Daoy (cell line): Measurements from ENCODE around the gene LILRB1. TPM values are rescaled to one million over a fixed set of nuclear protein-coding genes. Genes with fewer than 3 reads are reported as not detected.
"Not testable (repeated sequence)": the region's sequence is repeated elsewhere in the genome, so short reads cannot be mapped to it uniquely, and the experiment has no call there.

Source experiments
- DNase-seq: peaks from one replicate; pipeline ENCODE4 v3.0.0-alpha.2; 2015; ENCODE audit warnings: low read depth
- total RNA-seq: library from RNA; depleted of rRNA; stranded (reverse); fragments of >200 nt; shearing (Covaris generic); gene quantifications from 2 replicates; pipeline ENCODE4 v1.2.3, GENCODE V29; 2014

The LILRB1 gene
- total RNA-seq, 1 experiment from 2014 or later, result not detected

- DNase-seq, result not testable (repeated sequence)
Measured at GRCh38 chr19:54624934-54625730, 5.2 kb upstream of the LILRB1 start.

- DNase-seq, result no peak
Measured at GRCh38 chr19:54626757-54627156, 3.5 kb upstream of the LILRB1 start.

- not testable (repeated sequence) for DNase-seq
Measured at GRCh38 chr19:54627912-54628311, 2.4 kb upstream of the LILRB1 start.

- DNase-seq, result no peak
Measured at GRCh38 chr19:54630782-54631181, 498 bp downstream of the LILRB1 start.

- DNase-seq, result not testable (repeated sequence)
Measured at GRCh38 chr19:54631489-54632337, 1.4 kb downstream of the LILRB1 start.

GRCh38 chr19:54632517-54632916 lies 2.2 kb downstream of the LILRB1 start:
- DNase-seq, result not testable (repeated sequence)

GRCh38 chr19:54633401-54633800 lies 3.1 kb downstream of the LILRB1 start:
- no peak for DNase-seq

- peak; percentile 30 for DNase-seq
Measured at GRCh38 chr19:54636081-54636480, 5.8 kb downstream of the LILRB1 start.

- DNase-seq, result no peak
Measured at GRCh38 chr19:54638683-54639082, 8.4 kb downstream of the LILRB1 start.

- not testable (repeated sequence) for DNase-seq
Measured at GRCh38 chr19:54642953-54643352, 12.7 kb downstream of the LILRB1 start.

- DNase-seq, result not testable (repeated sequence)
Measured at GRCh38 chr19:54643583-54643982, 13.3 kb downstream of the LILRB1 start.

GRCh38 chr19:54644056-54644455 lies 13.8 kb downstream of the LILRB1 start:
- no peak for DNase-seq

GRCh38 chr19:54646331-54646841 lies 16.1 kb downstream of the LILRB1 start:
- no peak for DNase-seq

- no peak for DNase-seq
Measured at GRCh38 chr19:54648129-54648528, 17.8 kb downstream of the LILRB1 start.

- peak; percentile 63 for DNase-seq
Measured at GRCh38 chr19:54650108-54650655, 19.9 kb downstream of the LILRB1 start.

GRCh38 chr19:54653181-54653809 lies 23.0 kb downstream of the LILRB1 start:
- peak; percentile 32 for DNase-seq

GRCh38 chr19:54654447-54655321 lies 24.4 kb downstream of the LILRB1 start:
- DNase-seq, result peak; percentile 34

- DNase-seq, result no peak
Measured at GRCh38 chr19:54659300-54659699, 29.0 kb downstream of the LILRB1 start.

- DNase-seq, result no peak
Measured at GRCh38 chr19:54660306-54660705, 30.0 kb downstream of the LILRB1 start.

- DNase-seq, result no peak
Measured at GRCh38 chr19:54660964-54661363, 30.7 kb downstream of the LILRB1 start.
